Smooth muscle cell (in vitro differentiated cells): ENCODE results near the gene PHF5A. TPM values are rescaled to one million over a fixed set of nuclear protein-coding genes. Genes with fewer than 3 reads are reported as not detected.

ENCODE experiments used
- DNase-seq: peaks from one replicate; lab custom pipeline; 2025; ENCODE audit not compliant: unreplicated experiment; lab: John Stamatoyannopoulos, UW
- H2AFZ ChIP-seq: fragments of 200-600 bp; sonication (generic); 2 replicates; pipeline ENCODE4 v1.6.0; 2016; ENCODE audit warnings: antibody characterized with exemption, low read depth, mild to moderate bottlenecking
- H3F3A ChIP-seq: fragments of 200-600 bp; sonication (generic); 2 replicates; pipeline ENCODE4 v1.6.0; 2017; ENCODE audit warnings: antibody characterized with exemption, low read depth
- H3K27ac ChIP-seq: fragments of 200-600 bp; sonication (generic); 2 replicates; pipeline ENCODE4 v1.5.1; 2016; ENCODE audit warnings: low read depth, mild to moderate bottlenecking
- H3K27me3 ChIP-seq: fragments of 200-600 bp; sonication (generic); 2 replicates; pipeline ENCODE4 v1.6.1; 2016; ENCODE audit warnings: low read depth, mild to moderate bottlenecking
- H3K36me3 ChIP-seq: fragments of 200-600 bp; sonication (generic); 2 replicates; pipeline ENCODE4 v1.5.1; 2016; ENCODE audit warnings: low read depth
- H3K4me1 ChIP-seq: fragments of 200-600 bp; sonication (generic); 2 replicates; pipeline ENCODE4 v1.5.1; 2016; ENCODE audit warnings: low read depth
- H3K4me2 ChIP-seq: fragments of 200-600 bp; sonication (generic); 2 replicates; pipeline ENCODE4 v1.6.0; 2016; ENCODE audit warnings: mild to moderate bottlenecking
- H3K4me3 ChIP-seq: fragments of 200-600 bp; sonication (generic); 2 replicates; pipeline ENCODE4 v1.5.1; 2016; ENCODE audit warnings: mild to moderate bottlenecking
- H3K79me2 ChIP-seq: fragments of 200-600 bp; sonication (generic); 2 replicates; pipeline ENCODE4 v1.6.0; 2016; ENCODE audit warnings: low read depth, mild to moderate bottlenecking
- H3K9ac ChIP-seq: fragments of 200-600 bp; sonication (generic); 2 replicates; pipeline ENCODE4 v1.6.0; 2016; ENCODE audit warnings: low read depth
- H3K9me3 ChIP-seq: fragments of 200-600 bp; sonication (generic); replicated peaks from 2 replicates; pipeline ENCODE4 v1.5.1; 2016; ENCODE audit warnings: low read depth
- H4K20me1 ChIP-seq: fragments of 200-600 bp; sonication (generic); 2 replicates; pipeline ENCODE4 v1.6.0; 2016; ENCODE audit warnings: low read depth
- CTCF ChIP-seq: fragments of 200-600 bp; sonication (generic); IDR thresholded peaks from 2 replicates; pipeline ENCODE4 v1.5.1; 2017; ENCODE audit warnings: borderline replicate concordance, mild to moderate bottlenecking, antibody characterized with exemption; ENCODE audit not compliant: insufficient read depth, poor library complexity, severe bottlenecking
- WGBS: methylation state at CpG from one replicate; pipeline ENCODE4 v1.1.7; 2016; ENCODE audit warnings: low lambda C conversion rate; 5-methylcytosine and 5-hydroxymethylcytosine counted together
- polyA plus RNA-seq: library from polyadenylated mRNA; unstranded; fragments of >200 nt; fragmentation: Nextera tagmentation; extraction: Ambion mirVana; gene quantifications from 2 replicates; pipeline ENCODE4 v1.2.1, GENCODE V29; 2016
- total RNA-seq: library from RNA; depleted of rRNA; stranded (reverse); fragments of >200 nt; gene quantifications from 2 replicates; pipeline ENCODE4 v1.2.3, GENCODE V29; 2014

Gene PHF5A
- total and polyA plus RNA-seq, 2 experiments from 2014 or later: 19.4 to 28.3 TPM

- Histone ChIP-seq H3K9ac (no peak overlapping the region), H2AFZ (no peak overlapping the region), H3K4me2 (no peak overlapping the region), H3K27me3 (no peaks in the 10 kb centered on the region), H3K9me3 (no peaks in the 10 kb centered on the region), H3F3A (no peaks in the 10 kb centered on the region), H3K79me2 (peaks cover 42% of the 10 kb centered on the region), H3K4me3 (no peak overlapping the region), H4K20me1 (peaks cover 87% of the 10 kb centered on the region), H3K27ac (no peak overlapping the region), H3K36me3 (no peaks in the 10 kb centered on the region), H3K4me1 (no peaks in the 10 kb centered on the region)
- no peak for DNase-seq
- TF ChIP-seq CTCF: no peak
- 91% methylated on average over 6 of the region's 6 CpGs for WGBS
Observed at GRCh38 chr22:41498303-41498835, 29.9 kb upstream of the PHF5A start.

DNA sequence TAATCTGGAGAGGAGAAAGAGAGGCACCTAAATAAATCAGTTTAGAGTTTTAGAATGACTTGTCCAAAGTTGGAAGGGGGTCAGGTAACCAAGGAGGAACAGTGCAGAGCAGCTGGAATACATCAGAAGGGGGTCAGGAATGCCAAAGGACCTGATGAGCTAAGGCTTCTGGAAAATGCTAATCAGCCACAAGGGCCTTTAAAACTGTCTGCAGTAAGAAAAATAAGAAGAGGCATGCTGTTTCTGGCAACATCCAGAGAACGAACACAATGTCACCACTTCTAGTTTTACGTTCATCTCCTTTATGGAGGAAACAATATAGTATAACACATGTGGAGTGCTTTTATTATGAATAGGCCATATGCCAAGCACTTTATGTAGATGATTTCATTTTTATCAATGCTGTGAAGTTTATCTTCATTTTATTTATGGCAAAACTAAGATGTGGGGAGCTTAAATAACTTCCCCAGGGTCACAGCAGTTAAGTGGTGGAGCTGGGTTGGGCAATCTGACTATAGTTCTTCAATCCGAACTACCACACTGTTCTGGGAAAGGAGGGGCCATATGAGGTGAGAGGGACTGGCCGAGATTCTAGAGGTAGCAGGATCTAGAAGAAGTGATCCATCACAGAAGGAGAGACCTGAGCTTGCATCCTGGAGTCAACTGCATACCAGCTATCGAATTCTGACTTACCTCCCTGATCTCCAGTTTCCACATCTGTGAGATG lies 23.0 kb upstream of the PHF5A start:
- Histone ChIP-seq H3K4me2 (no peak overlapping the region), H3K9ac (no peak overlapping the region), H3K79me2 (peaks cover 88% of the 10 kb centered on the region), H3K4me1 (peaks cover 6% of the 10 kb centered on the region), H2AFZ (no peak overlapping the region), H3K4me3 (no peak overlapping the region), H3F3A (no peaks in the 10 kb centered on the region), H3K27ac (no peak overlapping the region), H3K9me3 (no peaks in the 10 kb centered on the region), H3K27me3 (no peaks in the 10 kb centered on the region), H4K20me1 (peaks cover 100% of the 10 kb centered on the region), H3K36me3 (no peaks in the 10 kb centered on the region)
- DNase-seq: no peak
- no peak for TF ChIP-seq CTCF
- 68% methylated on average over 5 of the region's 5 CpGs for WGBS

GRCh38 chr22:41488596-41489385 lies 20.3 kb upstream of the PHF5A start:
- no peak for TF ChIP-seq CTCF
- H4K20me1 ChIP-seq: peaks cover 100% of the 10 kb centered on the region
- no peaks in the 10 kb centered on the region for H3K9me3 ChIP-seq
- peaks cover under 1% of the 10 kb centered on the region for H3F3A ChIP-seq
- DNase-seq: no peak
- no peak overlapping the region for H3K4me3 ChIP-seq
- no peak overlapping the region for H3K9ac ChIP-seq
- no peaks in the 10 kb centered on the region for H3K27me3 ChIP-seq
- peaks cover 6% of the 10 kb centered on the region for H3K4me1 ChIP-seq
- 97% methylated on average over 3 of the region's 3 CpGs for WGBS
- no peak overlapping the region for H3K27ac ChIP-seq
- H3K36me3 ChIP-seq: no peaks in the 10 kb centered on the region
- peaks cover 87% of the 10 kb centered on the region for H3K79me2 ChIP-seq
- no peak overlapping the region for H3K4me2 ChIP-seq
- H2AFZ ChIP-seq: no peak overlapping the region
